ENCODE measurements around the gene ITSN1. TPM values are rescaled to one million over a fixed set of nuclear protein-coding genes. Genes with fewer than 3 reads are reported as not detected.
"Not testable (repeated sequence)": the region's sequence is repeated elsewhere in the genome, so short reads cannot be mapped to it uniquely, and the experiment has no call there.

ITSN1 gene
- total and polyA plus RNA-seq, 4 donors: 11.2 to 46.0 (median 19.8) TPM

- peak in 1 of 3 donors; percentile 32 for DNase-seq
- ATAC-seq (ENCODE audit: insufficient read depth, low FRiP score): no peak
- Histone ChIP-seq H3K36me3 (ENCODE audit: control insufficient read depth in 4 of 4, insufficient read depth in 4 of 4, low read length in 4 of 4) (peaks cover 0 to 3% (median 0%) of the 10 kb centered on the region in 4 donors), H3K9ac (ENCODE audit: insufficient read depth in 1 of 2, low read length in 2 of 2) (no peak overlapping the region), H3K4me1 (ENCODE audit: control insufficient read depth in 5 of 5, insufficient read depth in 5 of 5, low read length in 5 of 5) (peaks cover 0 to 4% (median 0%) of the 10 kb centered on the region in 5 donors), H3K27me3 (ENCODE audit: control insufficient read depth in 3 of 3, insufficient read depth in 3 of 3, low read length in 2 of 3) (no peaks in the 10 kb centered on the region), H3K27ac (ENCODE audit: low read depth in 1 of 2, low read length in 1 of 2) (no peak overlapping the region), H3K4me3 (no peak overlapping the region), H3K9me3 (ENCODE audit: control insufficient read depth in 4 of 4, insufficient read depth in 3 of 4, low read length in 3 of 4) (no peaks in the 10 kb centered on the region)
- no peak for TF ChIP-seq CTCF (IDR thresholded peaks at IDR 0.05; ENCODE audit: control extremely low read depth, extremely low read depth)
- 95 to 98% methylated on average over 1 of the region's 1 CpG for WGBS, 2 donors
Measured at GRCh38 chr21:33674226-33674625, 31.9 kb downstream of the ITSN1 start.

DNA sequence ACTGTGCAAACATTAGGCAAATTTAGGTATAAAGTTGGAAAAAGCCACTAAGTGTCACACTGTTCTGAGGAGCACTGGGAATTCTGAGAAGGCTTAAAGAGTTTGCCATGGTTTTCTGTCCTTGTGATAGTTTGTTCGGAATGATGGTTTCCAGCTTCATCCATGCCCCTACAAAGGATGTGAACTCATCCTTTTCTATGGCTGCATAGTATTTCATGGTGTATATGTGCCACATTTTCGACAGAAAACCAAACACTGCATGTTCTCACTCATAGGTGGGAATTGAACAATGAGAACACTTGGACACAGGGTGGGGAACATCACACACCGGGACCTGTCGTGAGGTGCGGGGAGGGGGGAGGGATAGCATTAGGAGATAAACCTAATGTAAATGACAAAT, 34.4 kb downstream of the ITSN1 start:
- ATAC-seq (ENCODE audit: insufficient read depth, low FRiP score); H3K27me3 ChIP-seq (ENCODE audit: control insufficient read depth in 3 of 3, insufficient read depth in 3 of 3, low read length in 2 of 3); H3K9me3 ChIP-seq (ENCODE audit: control insufficient read depth in 4 of 4, insufficient read depth in 3 of 4, low read length in 3 of 4); H3K27ac ChIP-seq (ENCODE audit: low read depth in 1 of 2, low read length in 1 of 2); H3K4me1 ChIP-seq (ENCODE audit: control insufficient read depth in 5 of 5, insufficient read depth in 5 of 5, low read length in 5 of 5); H3K9ac ChIP-seq (ENCODE audit: insufficient read depth in 1 of 2, low read length in 2 of 2); H3K4me3 ChIP-seq; DNase-seq; H3K36me3 ChIP-seq (ENCODE audit: control insufficient read depth in 4 of 4, insufficient read depth in 4 of 4, low read length in 4 of 4): not testable (repeated sequence)
- WGBS, 2 donors: 97 to 99% methylated on average over 5 of the region's 5 CpGs

DNA sequence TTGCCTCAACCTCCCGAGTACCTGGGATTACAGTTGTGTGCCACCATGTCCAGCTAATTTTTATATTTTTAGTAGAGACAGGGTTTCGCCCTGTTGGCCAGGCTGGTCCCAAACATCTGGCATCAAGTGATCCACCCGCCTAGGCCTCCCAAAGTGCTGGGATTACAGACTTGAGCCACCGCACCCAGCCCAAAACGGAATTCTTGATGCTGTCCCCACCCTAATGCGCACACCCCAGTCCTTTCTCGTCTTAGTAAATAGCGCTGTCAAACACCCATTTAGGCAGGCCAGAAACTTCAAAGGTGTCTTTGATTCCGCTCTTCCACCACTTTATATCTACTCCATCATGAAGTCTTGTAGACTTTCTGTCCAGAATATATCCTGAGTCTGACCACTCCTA, 35.1 kb downstream of the ITSN1 start:
- no peak for ATAC-seq (ENCODE audit: insufficient read depth, low FRiP score)
- Histone ChIP-seq H3K4me1 (ENCODE audit: control insufficient read depth in 5 of 5, insufficient read depth in 5 of 5, low read length in 5 of 5) (peaks cover 0 to 4% (median 0%) of the 10 kb centered on the region in 5 donors), H3K27ac (ENCODE audit: low read depth in 1 of 2, low read length in 1 of 2) (no peak overlapping the region), H3K4me3 (no peak overlapping the region), H3K9me3 (ENCODE audit: control insufficient read depth in 4 of 4, insufficient read depth in 3 of 4, low read length in 3 of 4) (no peaks in the 10 kb centered on the region), H3K27me3 (ENCODE audit: control insufficient read depth in 3 of 3, insufficient read depth in 3 of 3, low read length in 2 of 3) (no peaks in the 10 kb centered on the region), H3K36me3 (ENCODE audit: control insufficient read depth in 4 of 4, insufficient read depth in 4 of 4, low read length in 4 of 4) (peaks cover 0 to 3% (median 0%) of the 10 kb centered on the region in 4 donors), H3K9ac (ENCODE audit: insufficient read depth in 1 of 2, low read length in 2 of 2) (no peak overlapping the region)
- no peak for TF ChIP-seq CTCF (IDR thresholded peaks at IDR 0.05; ENCODE audit: control extremely low read depth, extremely low read depth)
- DNase-seq: no peak
- WGBS, 2 donors: 96% methylated on average over 9 of the region's 9 CpGs

DNA sequence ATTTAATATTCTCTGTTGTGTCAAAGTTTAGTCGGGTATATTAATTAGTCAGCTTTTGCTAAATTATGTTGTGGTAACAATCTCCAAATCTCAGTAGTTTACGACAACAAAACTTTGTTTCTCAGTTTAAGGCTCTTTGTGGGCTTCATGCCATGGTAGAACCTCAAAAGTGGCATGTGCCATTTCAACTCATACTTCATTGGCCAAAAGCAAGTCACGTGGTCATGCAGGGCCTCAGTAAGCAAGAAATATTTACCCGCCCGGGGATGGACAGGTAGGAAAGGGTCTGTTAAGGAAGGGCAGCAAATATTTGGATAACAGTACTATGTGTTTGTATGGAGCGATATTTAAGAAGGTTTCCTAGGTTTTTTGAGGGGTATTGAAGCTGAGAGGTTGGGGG, 38.6 kb downstream of the ITSN1 start:
- Histone ChIP-seq H3K27ac (ENCODE audit: low read depth in 1 of 2, low read length in 1 of 2) (no peak overlapping the region), H3K9ac (ENCODE audit: insufficient read depth in 1 of 2, low read length in 2 of 2) (no peak overlapping the region), H3K36me3 (ENCODE audit: control insufficient read depth in 4 of 4, insufficient read depth in 4 of 4, low read length in 4 of 4) (peaks cover 0 to 3% (median 0%) of the 10 kb centered on the region in 4 donors), H3K4me1 (ENCODE audit: control insufficient read depth in 5 of 5, insufficient read depth in 5 of 5, low read length in 5 of 5) (peaks cover 0 to 22% (median 12%) of the 10 kb centered on the region in 5 donors), H3K27me3 (ENCODE audit: control insufficient read depth in 3 of 3, insufficient read depth in 3 of 3, low read length in 2 of 3) (no peaks in the 10 kb centered on the region), H3K4me3 (no peak overlapping the region), H3K9me3 (ENCODE audit: control insufficient read depth in 4 of 4, insufficient read depth in 3 of 4, low read length in 3 of 4) (no peaks in the 10 kb centered on the region)
- DNase-seq (no peak), ATAC-seq (ENCODE audit: insufficient read depth, low FRiP score) (no peak)
- 94 to 96% methylated on average over 6 of the region's 6 CpGs for WGBS, 2 donors
- TF ChIP-seq CTCF (IDR thresholded peaks at IDR 0.05; ENCODE audit: control extremely low read depth, extremely low read depth): no peak

Measured in lung (tissue), 12 donors.